Activated T-helper 1 cell treated with anti-CD3 and anti-CD28 coated beads, Interleukin-12 subunit alpha, Interleukin-12 subunit beta, Interleukin-2, Interleukin-4 antibody, amounts not matched to agents 30 ng/mL and 10 ng/mL and 1 ng/mL, durations not matched to agents 14 hours and 24 hours and 36 hours (primary cell): Measurements from ENCODE around the gene ITPKB. TPM values are rescaled to one million over a fixed set of nuclear protein-coding genes. Genes with fewer than 3 reads are reported as not detected.
"Not testable (repeated sequence)": the region's sequence is repeated elsewhere in the genome, so short reads cannot be mapped to it uniquely, and the experiment has no call there.

ENCODE experiments used
- DNase-seq: peaks from one replicate; pipeline ENCODE4 v3.0.0; 2021; ENCODE audit warnings: low spot score
- H3K27ac Mint-ChIP-seq: one replicate; pipeline ENCODE4 v1.8.0; 2021; ENCODE audit warnings: mild to moderate bottlenecking, mixed read lengths
- H3K27me3 Mint-ChIP-seq: one replicate; pipeline ENCODE4 v1.8.0; 2022; ENCODE audit warnings: mild to moderate bottlenecking, moderate library complexity, mixed read lengths; ENCODE audit not compliant: insufficient read depth
- H3K36me3 Mint-ChIP-seq: one replicate; pipeline ENCODE4 v1.8.0; 2021; ENCODE audit warnings: low read depth, mixed read lengths
- H3K4me1 Mint-ChIP-seq: one replicate; pipeline ENCODE4 v1.8.0; 2021; ENCODE audit warnings: low read depth, mixed read lengths
- H3K4me3 Mint-ChIP-seq: one replicate; pipeline ENCODE4 v1.8.0; 2021; ENCODE audit warnings: mild to moderate bottlenecking, moderate library complexity, mixed read lengths
- H3K9me3 Mint-ChIP-seq: one replicate; pipeline ENCODE4 v1.8.0; 2021; ENCODE audit warnings: mixed read lengths
- intact Hi-C: fragments of 100-400 bp; cut with micrococcal nuclease; formaldehyde crosslinking; loops from one replicate; pipeline ENCODE4 v1.15.1; 2024
- total RNA-seq: library from RNA; stranded (reverse); gene quantifications from 2 replicates; pipeline ENCODE4 v1.2.3, GENCODE V29; 2022

The ITPKB gene
- total RNA-seq, 1 donor from 2014 or later = 38.5 TPM

DNA sequence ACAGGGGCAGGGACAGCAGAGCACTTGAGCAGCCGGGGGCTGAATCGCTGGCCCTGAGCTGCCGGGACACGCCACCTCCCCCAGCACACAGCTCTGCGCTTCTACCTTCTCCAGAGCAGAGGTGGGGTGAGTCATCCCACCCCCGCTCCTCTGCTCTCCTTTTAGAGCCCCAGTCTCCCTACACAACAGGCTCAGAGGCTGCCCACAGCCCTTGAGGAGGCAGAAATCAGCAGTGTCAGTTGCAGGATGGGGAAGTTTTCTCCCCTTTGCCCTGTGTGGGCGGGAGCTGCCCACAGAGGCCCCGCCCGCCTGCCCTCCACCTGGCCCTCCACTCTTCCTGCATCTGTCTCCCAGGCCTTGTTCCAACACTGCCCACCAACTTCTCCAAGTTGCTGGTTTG, 95.9 kb downstream of the ITPKB start:
- peaks cover 33% of the 10 kb centered on the region for H3K36me3 Mint-ChIP-seq
- H3K9me3 Mint-ChIP-seq = no peaks in the 10 kb centered on the region
- peaks cover 38% of the 10 kb centered on the region for H3K4me1 Mint-ChIP-seq
- intact Hi-C loops = loop anchor here (1.0 to 2.0 kb wide), 4 partner anchors 8 to 32 kb away; no protein-coding TSS in a partner anchor
- H3K27me3 Mint-ChIP-seq = no peaks in the 10 kb centered on the region
- peak overlapping the region; percentile 87 for H3K27ac Mint-ChIP-seq
- peak overlapping the region; percentile 63 for H3K4me3 Mint-ChIP-seq
- peak; percentile 50 for DNase-seq

DNA sequence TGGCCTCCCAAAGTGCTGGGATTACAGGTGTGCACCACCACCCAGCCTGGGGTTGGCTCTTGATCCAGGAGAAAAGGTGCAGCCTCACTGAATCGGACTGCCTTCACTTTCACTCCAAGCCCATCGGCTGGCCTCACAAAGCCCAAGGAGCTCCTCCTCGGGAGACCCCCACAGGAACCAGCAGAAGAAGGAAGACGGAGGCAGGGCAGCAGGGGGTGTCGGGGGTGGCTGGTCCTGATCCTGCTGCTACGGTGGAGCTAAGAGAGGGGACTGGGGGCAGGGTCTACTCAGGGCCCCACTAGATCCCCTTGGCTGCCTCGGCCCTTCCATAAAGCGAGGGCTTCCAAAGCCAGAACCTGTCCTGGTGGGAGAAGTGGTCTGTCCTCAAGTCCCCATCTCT, 96.7 kb downstream of the ITPKB start:
- no peak for DNase-seq
- Mint-ChIP-seq H3K4me3 (no peak overlapping the region), H3K4me1 (peaks cover 38% of the 10 kb centered on the region), H3K9me3 (no peaks in the 10 kb centered on the region), H3K27ac (no peak overlapping the region), H3K36me3 (peaks cover 29% of the 10 kb centered on the region), H3K27me3 (no peaks in the 10 kb centered on the region)
- intact Hi-C loops = loop anchor here (2.0 kb wide), 1 partner anchor 32 kb away; no protein-coding TSS in a partner anchor

DNA sequence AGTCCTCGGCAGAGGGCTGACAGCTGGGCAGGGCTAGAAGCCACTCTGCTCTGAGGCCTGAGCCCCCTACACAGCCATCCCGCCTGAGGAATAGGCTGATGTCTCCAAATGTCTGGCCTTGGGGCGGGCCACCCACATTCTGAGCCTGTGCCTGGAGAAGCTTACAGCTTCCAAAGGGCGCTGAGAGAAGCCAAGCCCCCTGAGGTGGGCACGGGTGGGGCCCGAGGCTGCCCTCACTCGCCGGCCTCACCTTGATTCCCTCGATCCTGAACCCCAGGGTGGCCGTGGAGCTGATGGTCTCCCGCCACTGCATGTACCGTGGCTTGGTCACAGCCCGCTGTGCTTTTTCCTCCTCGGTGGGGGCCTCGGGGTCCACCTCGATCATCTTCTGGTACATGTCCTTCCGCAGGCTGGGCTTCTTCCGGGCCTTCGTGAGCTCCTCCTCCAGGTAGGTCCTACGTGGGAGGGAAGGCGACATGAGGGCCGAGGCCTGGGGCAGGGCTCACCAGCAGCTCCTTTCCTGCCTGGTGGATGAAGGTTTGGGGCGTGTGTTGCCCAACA, 97.3 kb downstream of the ITPKB start:
- Mint-ChIP-seq H3K27ac (no peak overlapping the region), H3K4me1 (peaks cover 37% of the 10 kb centered on the region), H3K27me3 (no peaks in the 10 kb centered on the region), H3K9me3 (no peaks in the 10 kb centered on the region), H3K36me3 (peaks cover 31% of the 10 kb centered on the region), H3K4me3 (no peak overlapping the region)
- DNase-seq = no peak
- intact Hi-C loops = loop anchor here (2.0 kb wide), 1 partner anchor 33 kb away; no protein-coding TSS in a partner anchor

GRCh38 chr1:226640321-226641136, 98.6 kb downstream of the ITPKB start:
- Mint-ChIP-seq H3K9me3 (no peaks in the 10 kb centered on the region), H3K36me3 (peaks cover 32% of the 10 kb centered on the region), H3K27ac (no peak overlapping the region), H3K4me1 (peaks cover 28% of the 10 kb centered on the region), H3K4me3 (no peak overlapping the region), H3K27me3 (no peaks in the 10 kb centered on the region)
- no peak for DNase-seq
- intact Hi-C loops = no loop called here

DNA sequence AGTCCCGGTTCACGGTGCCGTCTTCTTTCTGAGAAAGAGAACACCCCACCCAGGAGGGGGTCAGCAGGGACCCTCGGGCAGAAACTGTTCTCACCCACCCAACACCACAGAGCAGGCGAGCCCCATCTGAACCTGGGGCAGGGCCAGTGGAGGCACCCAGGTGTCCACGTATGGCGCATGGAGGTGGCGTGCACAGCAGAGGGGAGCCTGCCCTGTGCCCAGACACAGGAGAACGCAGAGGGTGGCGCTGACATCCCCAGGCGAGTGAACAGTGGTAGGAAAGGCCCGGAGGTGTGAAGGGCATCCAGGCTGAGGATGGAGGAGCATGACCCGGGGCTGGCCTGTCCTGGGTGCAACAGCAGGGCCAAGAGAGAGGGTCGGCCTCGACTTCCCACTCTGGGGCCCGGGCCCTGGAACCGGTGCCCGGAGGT, 99.4 kb downstream of the ITPKB start:
- H3K27me3 Mint-ChIP-seq = no peaks in the 10 kb centered on the region
- peaks cover 33% of the 10 kb centered on the region for H3K36me3 Mint-ChIP-seq
- no peak overlapping the region for H3K4me3 Mint-ChIP-seq
- intact Hi-C loops = no loop called here
- H3K4me1 Mint-ChIP-seq = peaks cover 30% of the 10 kb centered on the region
- H3K27ac Mint-ChIP-seq = no peak overlapping the region
- H3K9me3 Mint-ChIP-seq = no peaks in the 10 kb centered on the region
- no peak for DNase-seq

GRCh38 chr1:226639206-226639605, 99.9 kb downstream of the ITPKB start:
- peaks cover 30% of the 10 kb centered on the region for H3K4me1 Mint-ChIP-seq

GRCh38 chr1:226638608-226639007, 100.5 kb downstream of the ITPKB start:
- Mint-ChIP-seq H3K27ac (no peak overlapping the region), H3K4me1 (peaks cover 27% of the 10 kb centered on the region), H3K27me3 (no peaks in the 10 kb centered on the region), H3K9me3 (no peaks in the 10 kb centered on the region), H3K4me3 (no peak overlapping the region), H3K36me3 (peaks cover 36% of the 10 kb centered on the region)
- intact Hi-C loops = no loop called here
- DNase-seq = no peak

More at GRCh38 chr1:226639206-226639605, 99.9 kb downstream of the ITPKB start:
- H3K9me3 Mint-ChIP-seq, H3K27ac Mint-ChIP-seq, DNase-seq, H3K27me3 Mint-ChIP-seq, intact Hi-C loops, H3K4me3 Mint-ChIP-seq: not testable (repeated sequence)
- peaks cover 35% of the 10 kb centered on the region for H3K36me3 Mint-ChIP-seq

- Mint-ChIP-seq H3K4me1 (peaks cover 27% of the 10 kb centered on the region), H3K4me3 (no peak overlapping the region), H3K27me3 (no peaks in the 10 kb centered on the region), H3K9me3 (no peaks in the 10 kb centered on the region), H3K27ac (no peak overlapping the region), H3K36me3 (peaks cover 35% of the 10 kb centered on the region)
- intact Hi-C loops = no loop called here
- DNase-seq = no peak
These were observed 101.0 kb downstream of the ITPKB start for GRCh38 chr1:226638001-226638601.

DNA sequence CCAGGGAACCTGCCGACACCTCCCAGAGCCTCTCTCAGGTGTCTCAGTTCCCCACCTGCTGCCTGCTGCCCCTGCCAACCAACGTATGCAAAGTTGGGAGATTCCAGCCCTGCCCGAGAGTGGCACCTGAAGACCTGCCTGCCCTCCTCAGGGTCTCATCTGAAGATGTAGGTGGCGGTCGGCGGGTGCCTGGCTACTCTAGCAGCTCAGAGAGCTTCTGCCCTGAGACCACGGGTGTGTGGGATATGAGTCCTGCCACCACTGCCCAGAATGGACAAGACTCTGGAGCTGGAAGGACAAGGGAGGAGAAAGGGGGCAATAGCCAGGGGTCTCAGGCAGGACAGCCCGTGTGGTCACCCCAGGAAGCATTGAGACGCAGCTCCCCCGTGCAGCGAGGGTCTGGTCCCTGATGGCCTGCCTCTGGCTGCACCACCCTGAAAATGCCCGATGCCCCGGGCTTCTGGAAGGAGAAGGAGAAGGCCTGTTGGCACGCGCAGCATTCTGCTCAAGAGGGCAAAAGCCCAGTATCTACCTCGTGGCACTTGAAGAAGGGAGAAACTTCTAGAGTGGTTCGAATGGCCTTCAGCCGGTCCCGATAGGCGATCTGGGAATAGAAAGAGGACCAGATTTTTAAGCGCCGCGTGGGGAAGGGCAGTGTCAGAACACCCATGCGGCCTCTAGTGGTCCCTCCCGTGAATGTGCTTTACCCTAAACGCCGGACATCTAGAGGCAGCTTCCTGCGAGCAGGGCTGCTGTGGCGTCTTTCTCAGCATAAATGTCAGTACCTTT, 101.7 kb downstream of the ITPKB start:
- Mint-ChIP-seq H3K9me3 (no peaks in the 10 kb centered on the region), H3K27ac (no peak overlapping the region), H3K27me3 (no peaks in the 10 kb centered on the region), H3K4me3 (no peak overlapping the region), H3K36me3 (peaks cover 37% of the 10 kb centered on the region), H3K4me1 (peaks cover 31% of the 10 kb centered on the region)
- intact Hi-C loops = no loop called here
- no peak for DNase-seq

- intact Hi-C loops = no loop called here
- Mint-ChIP-seq H3K4me3 (no peak overlapping the region), H3K36me3 (peaks cover 39% of the 10 kb centered on the region), H3K9me3 (no peaks in the 10 kb centered on the region), H3K27ac (no peak overlapping the region), H3K4me1 (peaks cover 34% of the 10 kb centered on the region), H3K27me3 (no peaks in the 10 kb centered on the region)
- DNase-seq = no peak
These were observed 102.3 kb downstream of the ITPKB start for GRCh38 chr1:226636847-226637096.

DNA sequence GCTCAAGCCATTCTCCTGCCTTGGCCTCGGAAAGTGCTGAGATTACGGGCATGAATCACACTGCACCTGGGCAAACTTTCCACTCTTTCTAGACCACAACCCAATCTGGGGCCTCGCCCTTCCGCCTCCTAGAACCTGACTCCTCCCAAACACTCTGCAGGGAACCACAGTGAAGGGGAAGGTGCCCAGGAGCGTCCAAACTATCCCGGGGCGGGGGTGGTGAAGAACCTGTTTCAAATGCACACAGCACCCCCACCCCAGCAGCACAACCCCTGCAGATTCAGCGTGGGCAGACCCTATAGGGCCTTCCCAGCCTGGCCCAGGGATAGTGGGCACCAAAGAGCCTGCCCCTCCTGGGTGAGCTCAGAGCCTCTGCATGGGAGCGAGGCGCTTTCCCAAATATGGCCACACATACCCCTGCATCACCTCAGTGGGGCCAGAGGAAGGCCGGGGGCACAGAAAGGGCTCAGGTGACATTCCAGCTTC, 103.6 kb downstream of the ITPKB start:
- H3K36me3 Mint-ChIP-seq = peaks cover 41% of the 10 kb centered on the region
- peak overlapping the region; percentile 63 for H3K4me3 Mint-ChIP-seq
- H3K4me1 Mint-ChIP-seq = peaks cover 34% of the 10 kb centered on the region
- no peaks in the 10 kb centered on the region for H3K9me3 Mint-ChIP-seq
- peak; percentile 41 for DNase-seq
- intact Hi-C loops = loop anchor here (1.0 to 2.0 kb wide), 5 partner anchors 8 to 163 kb away; partner anchors contain the start of gene ITPKB
- peak overlapping the region; percentile 82 for H3K27ac Mint-ChIP-seq
- no peaks in the 10 kb centered on the region for H3K27me3 Mint-ChIP-seq

DNA sequence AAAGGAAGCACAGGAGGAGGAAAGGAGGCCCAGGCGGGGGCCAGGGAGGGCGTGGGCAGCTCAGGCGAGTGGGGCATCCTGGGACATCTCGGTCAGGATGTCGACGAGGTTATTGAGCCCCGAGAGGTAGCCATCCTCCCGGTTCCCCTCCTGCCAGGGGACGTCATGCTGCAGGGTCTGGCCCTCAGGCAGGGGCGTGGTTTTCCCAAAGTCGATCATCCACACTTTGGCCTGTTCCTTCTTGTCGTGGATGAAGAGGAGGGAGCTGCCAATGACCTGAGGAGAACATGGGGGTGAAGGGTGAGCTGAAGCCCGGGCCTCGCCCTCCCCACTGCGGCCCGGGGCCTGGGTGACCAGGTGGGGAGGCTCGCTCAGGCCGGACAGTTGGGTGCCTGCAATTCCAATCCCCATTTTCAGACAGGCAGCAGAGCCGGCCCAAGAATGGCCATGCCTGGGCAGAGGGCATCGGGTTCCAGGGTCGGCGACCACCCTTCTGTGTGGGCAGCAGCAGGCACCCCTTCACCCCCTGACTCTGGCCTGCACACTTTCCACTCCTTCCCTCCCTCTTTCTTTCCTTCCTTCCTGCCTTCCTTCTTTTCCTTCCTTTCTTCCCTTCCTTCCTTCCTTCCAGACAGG, 104.4 kb downstream of the ITPKB start:
- Mint-ChIP-seq H3K4me3 (peak overlapping the region; percentile 63), H3K27ac (peak overlapping the region; percentile 82), H3K9me3 (no peaks in the 10 kb centered on the region), H3K4me1 (peaks cover 34% of the 10 kb centered on the region), H3K27me3 (no peaks in the 10 kb centered on the region), H3K36me3 (peaks cover 35% of the 10 kb centered on the region)
- intact Hi-C loops = loop anchor here (1.0 to 2.0 kb wide), 9 partner anchors 8 to 194 kb away; partner anchors contain the start of gene ITPKB
- DNase-seq = no peak
